Measurements from ENCODE around the gene HSD11B2.

Gene HSD11B2

GRCh38 chr16:67449336-67449735, 18.4 kb downstream of the HSD11B2 start:
- Histone ChIP-seq H3K9ac (ENCODE audit: low read length) (no peak overlapping the region), H4K20me1 (ENCODE audit: insufficient read depth, low read length) (no peaks in the 10 kb centered on the region), H3K4me1 (ENCODE audit: insufficient read depth, low read length, severe bottlenecking) (no peaks in the 10 kb centered on the region), H3K4me2 (ENCODE audit: low read length) (no peak overlapping the region), H3K27me3 (ENCODE audit: insufficient read depth, low read length) (no peaks in the 10 kb centered on the region), H2AFZ (ENCODE audit: low read length) (no peak overlapping the region), H3K9me3 (ENCODE audit: low read length) (no peaks in the 10 kb centered on the region), H3K79me2 (ENCODE audit: insufficient read depth, low read length) (no peaks in the 10 kb centered on the region), H3K4me3 (ENCODE audit: low read depth, low read length, poor library complexity, severe bottlenecking) (no peak overlapping the region), H3K36me3 (ENCODE audit: insufficient read depth, low read length) (peaks cover 19% of the 10 kb centered on the region; the same call in 1 of the 2 replicates), H3F3A (ENCODE audit: insufficient read depth, low read length) (no peaks in the 10 kb centered on the region), H3K27ac (ENCODE audit: low read depth, low read length, poor library complexity, severe bottlenecking) (no peak overlapping the region), H3K9me2 (ENCODE audit: low read depth, low read length) (no peaks in the 10 kb centered on the region)
- TF ChIP-seq EZH2 (IDR thresholded peaks at IDR 0.05; ENCODE audit: borderline replicate concordance, low read length), result no peak
- no peak for TF ChIP-seq CTCF (IDR thresholded peaks at IDR 0.05; ENCODE audit: low read length)

- Histone ChIP-seq H3K9me3 (ENCODE audit: low read length) (no peaks in the 10 kb centered on the region), H3K4me1 (ENCODE audit: insufficient read depth, low read length, severe bottlenecking) (no peaks in the 10 kb centered on the region), H2AFZ (ENCODE audit: low read length) (no peak overlapping the region), H3K79me2 (ENCODE audit: insufficient read depth, low read length) (no peaks in the 10 kb centered on the region), H4K20me1 (ENCODE audit: insufficient read depth, low read length) (no peaks in the 10 kb centered on the region), H3K9me2 (ENCODE audit: low read depth, low read length) (no peaks in the 10 kb centered on the region), H3K27me3 (ENCODE audit: insufficient read depth, low read length) (no peaks in the 10 kb centered on the region), H3F3A (ENCODE audit: insufficient read depth, low read length) (no peaks in the 10 kb centered on the region), H3K9ac (ENCODE audit: low read length) (no peak overlapping the region), H3K27ac (ENCODE audit: low read depth, low read length, poor library complexity, severe bottlenecking) (no peak overlapping the region), H3K36me3 (ENCODE audit: insufficient read depth, low read length) (peaks cover 19% of the 10 kb centered on the region; the same call in 1 of the 2 replicates), H3K4me2 (ENCODE audit: low read length) (no peak overlapping the region), H3K4me3 (ENCODE audit: low read depth, low read length, poor library complexity, severe bottlenecking) (no peak overlapping the region)
- TF ChIP-seq CTCF (IDR thresholded peaks at IDR 0.05; ENCODE audit: low read length) (no peak), EZH2 (IDR thresholded peaks at IDR 0.05; ENCODE audit: borderline replicate concordance, low read length) (no peak)
Measured at GRCh38 chr16:67449739-67450138, 18.8 kb downstream of the HSD11B2 start.

GRCh38 chr16:67451061-67451703, 20.3 kb downstream of the HSD11B2 start:
- no peak for TF ChIP-seq EZH2 (IDR thresholded peaks at IDR 0.05; ENCODE audit: borderline replicate concordance, low read length)
- TF ChIP-seq CTCF (IDR thresholded peaks at IDR 0.05; ENCODE audit: low read length), result no peak
- peaks cover 19% of the 10 kb centered on the region; the same call in 1 of the 2 replicates for H3K36me3 ChIP-seq (ENCODE audit: insufficient read depth, low read length)

More at GRCh38 chr16:67451061-67451703, 20.3 kb downstream of the HSD11B2 start:
- H3K9me3 ChIP-seq (ENCODE audit: low read length), result no peaks in the 10 kb centered on the region
- H4K20me1 ChIP-seq (ENCODE audit: insufficient read depth, low read length), result no peaks in the 10 kb centered on the region
- H3K9ac ChIP-seq (ENCODE audit: low read length), result no peak overlapping the region
- H3K4me1 ChIP-seq (ENCODE audit: insufficient read depth, low read length, severe bottlenecking), result no peaks in the 10 kb centered on the region
- no peak overlapping the region for H3K27ac ChIP-seq (ENCODE audit: low read depth, low read length, poor library complexity, severe bottlenecking)
- H2AFZ ChIP-seq (ENCODE audit: low read length), result no peak overlapping the region
- H3K4me2 ChIP-seq (ENCODE audit: low read length), result no peak overlapping the region
- H3K9me2 ChIP-seq (ENCODE audit: low read depth, low read length), result no peaks in the 10 kb centered on the region
- H3K27me3 ChIP-seq (ENCODE audit: insufficient read depth, low read length), result no peaks in the 10 kb centered on the region
- H3K79me2 ChIP-seq (ENCODE audit: insufficient read depth, low read length), result no peaks in the 10 kb centered on the region
- H3F3A ChIP-seq (ENCODE audit: insufficient read depth, low read length), result no peaks in the 10 kb centered on the region
- H3K4me3 ChIP-seq (ENCODE audit: low read depth, low read length, poor library complexity, severe bottlenecking), result no peak overlapping the region
